NB4 (cell line): Measurements from ENCODE around the gene OPHN1.

Experiments used
- POLR2A ChIP-seq: IDR thresholded peaks from 2 replicates; pipeline ENCODE4 v1.6.1; 2011; ENCODE audit warnings: mild to moderate bottlenecking; ENCODE audit not compliant: insufficient read length; ENCODE audit errors: extremely low read depth
- TF ChIP-seq, protein P1 (sequence below): IDR thresholded peaks from one replicate; pipeline ENCODE4 v1.5.1; 2012; ENCODE audit warnings: low read depth, low read length

- TF ChIP-seq, protein P1, sequence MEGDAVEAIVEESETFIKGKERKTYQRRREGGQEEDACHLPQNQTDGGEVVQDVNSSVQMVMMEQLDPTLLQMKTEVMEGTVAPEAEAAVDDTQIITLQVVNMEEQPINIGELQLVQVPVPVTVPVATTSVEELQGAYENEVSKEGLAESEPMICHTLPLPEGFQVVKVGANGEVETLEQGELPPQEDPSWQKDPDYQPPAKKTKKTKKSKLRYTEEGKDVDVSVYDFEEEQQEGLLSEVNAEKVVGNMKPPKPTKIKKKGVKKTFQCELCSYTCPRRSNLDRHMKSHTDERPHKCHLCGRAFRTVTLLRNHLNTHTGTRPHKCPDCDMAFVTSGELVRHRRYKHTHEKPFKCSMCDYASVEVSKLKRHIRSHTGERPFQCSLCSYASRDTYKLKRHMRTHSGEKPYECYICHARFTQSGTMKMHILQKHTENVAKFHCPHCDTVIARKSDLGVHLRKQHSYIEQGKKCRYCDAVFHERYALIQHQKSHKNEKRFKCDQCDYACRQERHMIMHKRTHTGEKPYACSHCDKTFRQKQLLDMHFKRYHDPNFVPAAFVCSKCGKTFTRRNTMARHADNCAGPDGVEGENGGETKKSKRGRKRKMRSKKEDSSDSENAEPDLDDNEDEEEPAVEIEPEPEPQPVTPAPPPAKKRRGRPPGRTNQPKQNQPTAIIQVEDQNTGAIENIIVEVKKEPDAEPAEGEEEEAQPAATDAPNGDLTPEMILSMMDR = no peak
- no peak for TF ChIP-seq POLR2A
Measured at GRCh38 chrX:68060506-68061205, 372.6 kb downstream of the OPHN1 start.
